HG02970 (cell line): ENCODE data around the gene ZDHHC11.
"Not testable (repeated sequence)": the region's sequence is repeated elsewhere in the genome, so short reads cannot be mapped to it uniquely, and the experiment has no call there.

Experiments used
- ATAC-seq: cut with Tn5 transposase; IDR thresholded peaks from one replicate; pipeline ENCODE4 v1.9.1; 2021; ENCODE audit warnings: mild to moderate bottlenecking, moderate library complexity, moderate number of reproducible peaks; ENCODE audit not compliant: unreplicated experiment, low FRiP score

The ZDHHC11 gene

GRCh38 chr5:816176-816575, 34.6 kb downstream of the ZDHHC11 start:
- no peak for ATAC-seq

DNA sequence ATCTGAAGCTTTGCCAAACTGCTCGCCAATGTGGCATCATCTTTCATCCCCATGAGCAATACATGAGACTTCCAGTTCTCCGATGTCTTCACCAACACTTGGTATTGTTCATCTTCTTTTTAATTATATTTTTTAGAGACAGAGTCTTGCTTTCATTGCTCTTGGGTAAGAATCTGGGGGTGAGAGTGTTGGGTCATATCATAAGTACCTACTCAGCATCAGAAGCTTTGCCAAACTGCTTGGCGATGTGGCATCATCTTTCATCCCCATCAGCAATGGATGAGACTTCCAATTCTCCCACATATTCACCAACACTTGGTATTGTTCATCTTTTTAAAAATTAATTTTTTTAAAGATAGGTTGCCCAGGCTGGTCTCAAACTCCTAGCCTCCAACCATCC, 35.3 kb downstream of the ZDHHC11 start:
- ATAC-seq, result no peak

- ATAC-seq, result not testable (repeated sequence)
These were observed 37.2 kb downstream of the ZDHHC11 start for GRCh38 chr5:813575-813974.

DNA sequence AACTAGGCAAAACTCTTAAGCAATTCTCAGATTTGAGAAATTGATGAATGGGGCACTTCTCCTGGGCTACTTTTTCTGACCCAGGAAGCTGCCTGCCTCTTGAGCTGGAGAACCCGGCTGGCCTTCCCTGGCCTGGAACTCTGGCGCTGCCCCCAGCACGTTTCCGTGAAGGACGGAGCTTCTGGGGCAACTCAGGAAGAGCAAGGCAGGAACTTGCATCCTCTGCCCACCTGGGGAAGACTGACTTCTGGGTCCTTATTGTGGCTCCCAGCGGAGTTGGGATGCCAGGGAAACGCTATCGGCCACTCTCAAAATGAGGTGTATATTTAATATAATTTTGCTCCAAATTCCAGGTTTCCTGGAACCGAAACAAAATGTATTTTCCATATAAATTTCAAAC, 39.4 kb downstream of the ZDHHC11 start:
- not testable (repeated sequence) for ATAC-seq

GRCh38 chr5:807719-808514, 42.9 kb downstream of the ZDHHC11 start:
- ATAC-seq, result not testable (repeated sequence)

DNA sequence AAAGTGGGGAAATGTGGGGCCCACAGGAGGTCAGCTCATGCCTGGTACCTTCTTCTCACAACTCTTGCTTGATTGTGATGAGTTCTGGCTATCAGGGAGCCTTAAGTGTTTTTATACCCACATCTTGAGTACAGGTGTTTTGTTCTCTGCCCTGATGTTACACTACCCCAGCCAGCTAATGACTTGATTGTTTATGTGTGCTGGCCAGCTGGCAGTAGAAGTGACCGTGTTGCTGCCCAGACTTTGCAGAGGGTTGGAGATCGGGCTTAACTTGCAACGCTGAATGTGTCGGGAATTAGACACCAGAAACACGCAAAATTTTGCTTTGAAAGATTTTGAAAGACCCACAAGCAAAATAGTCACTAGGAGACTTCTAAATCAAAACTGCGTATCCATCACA, 49.3 kb downstream of the ZDHHC11 start:
- ATAC-seq, result no peak

- ATAC-seq, result not testable (repeated sequence)
These were observed 49.7 kb downstream of the ZDHHC11 start for GRCh38 chr5:801055-801454.

GRCh38 chr5:798505-799138, 52.2 kb downstream of the ZDHHC11 start:
- not testable (repeated sequence) for ATAC-seq

- ATAC-seq, result not testable (repeated sequence)
These were observed 52.8 kb downstream of the ZDHHC11 start for GRCh38 chr5:797986-798385.

- not testable (repeated sequence) for ATAC-seq
These were observed 54.9 kb downstream of the ZDHHC11 start for GRCh38 chr5:795873-796272.

GRCh38 chr5:794948-795347, 55.8 kb downstream of the ZDHHC11 start:
- not testable (repeated sequence) for ATAC-seq

- ATAC-seq, result not testable (repeated sequence)
These were observed 62.1 kb downstream of the ZDHHC11 start for GRCh38 chr5:788703-789102.

- ATAC-seq, result not testable (repeated sequence)
These were observed 62.9 kb downstream of the ZDHHC11 start for GRCh38 chr5:787857-788233.

DNA sequence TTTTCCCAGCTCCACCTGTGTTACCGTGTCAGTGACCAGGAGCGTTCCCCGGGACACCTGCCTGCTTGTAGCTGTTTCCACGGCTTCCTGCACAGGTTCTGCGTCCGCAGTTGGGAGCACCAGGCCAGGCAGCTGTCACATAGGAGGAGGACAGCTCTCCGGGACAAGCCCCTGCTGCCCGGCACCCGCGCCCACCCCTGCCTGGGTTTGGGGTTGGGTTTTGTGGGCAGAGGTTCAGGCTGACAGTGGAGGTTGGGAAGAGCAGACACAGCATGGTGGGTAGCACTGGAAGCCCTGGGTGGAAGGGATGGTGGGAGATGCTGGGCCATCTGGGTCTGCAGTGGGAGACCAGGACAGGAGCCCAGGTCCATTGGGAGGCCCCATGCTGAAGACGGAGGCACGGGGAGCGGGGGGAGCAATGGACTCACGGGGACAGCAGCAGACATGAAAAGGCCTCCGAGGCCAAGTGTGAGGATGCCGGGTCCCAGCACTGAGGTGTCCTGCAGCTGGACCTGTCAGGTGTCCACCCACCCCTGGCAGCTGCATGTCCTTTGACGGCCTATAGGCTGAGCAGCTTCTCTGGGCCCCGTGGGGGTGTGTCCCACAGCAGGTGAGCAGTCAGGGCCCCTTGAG, 63.4 kb downstream of the ZDHHC11 start:
- not testable (repeated sequence) for ATAC-seq

DNA sequence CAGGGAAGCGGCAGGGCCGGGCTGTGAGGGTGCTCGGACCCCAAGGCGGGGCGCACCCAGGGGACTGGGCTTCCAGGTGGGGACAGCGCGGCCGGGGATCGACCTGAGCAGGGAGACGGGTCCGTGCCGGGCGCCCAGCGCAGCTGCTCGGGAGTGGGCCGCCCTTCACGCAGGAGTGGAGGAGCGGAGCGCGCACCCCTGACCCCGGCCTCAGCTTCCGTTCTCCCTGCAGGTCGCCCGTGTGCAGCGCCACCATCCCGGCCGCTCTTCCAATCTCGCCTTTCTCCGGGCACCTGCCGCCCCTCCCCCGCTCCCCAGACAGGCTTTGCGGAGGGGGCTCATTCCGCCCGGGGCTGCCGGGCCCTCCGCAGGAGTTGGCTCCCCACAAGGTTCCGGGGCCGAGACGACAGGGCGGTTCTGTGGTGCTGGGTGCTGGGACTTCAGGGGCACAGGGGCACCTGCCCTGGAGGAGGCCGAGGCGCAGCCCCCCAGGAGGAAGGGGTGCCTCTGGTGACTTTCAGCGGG, 65.5 kb downstream of the ZDHHC11 start:
- ATAC-seq, result peak; percentile 22

- peak; percentile 53 for ATAC-seq
These were observed 66.2 kb downstream of the ZDHHC11 start, which contains the start of gene ZDHHC11B for GRCh38 chr5:784428-785177. TSS of gene ZDHHC11B (minus strand) at chr5:784729. CDS start at chr5:766919, 17,810 bp downstream.

GRCh38 chr5:783881-784427, 66.8 kb downstream of the ZDHHC11 start:
- ATAC-seq, result peak; percentile 4

DNA sequence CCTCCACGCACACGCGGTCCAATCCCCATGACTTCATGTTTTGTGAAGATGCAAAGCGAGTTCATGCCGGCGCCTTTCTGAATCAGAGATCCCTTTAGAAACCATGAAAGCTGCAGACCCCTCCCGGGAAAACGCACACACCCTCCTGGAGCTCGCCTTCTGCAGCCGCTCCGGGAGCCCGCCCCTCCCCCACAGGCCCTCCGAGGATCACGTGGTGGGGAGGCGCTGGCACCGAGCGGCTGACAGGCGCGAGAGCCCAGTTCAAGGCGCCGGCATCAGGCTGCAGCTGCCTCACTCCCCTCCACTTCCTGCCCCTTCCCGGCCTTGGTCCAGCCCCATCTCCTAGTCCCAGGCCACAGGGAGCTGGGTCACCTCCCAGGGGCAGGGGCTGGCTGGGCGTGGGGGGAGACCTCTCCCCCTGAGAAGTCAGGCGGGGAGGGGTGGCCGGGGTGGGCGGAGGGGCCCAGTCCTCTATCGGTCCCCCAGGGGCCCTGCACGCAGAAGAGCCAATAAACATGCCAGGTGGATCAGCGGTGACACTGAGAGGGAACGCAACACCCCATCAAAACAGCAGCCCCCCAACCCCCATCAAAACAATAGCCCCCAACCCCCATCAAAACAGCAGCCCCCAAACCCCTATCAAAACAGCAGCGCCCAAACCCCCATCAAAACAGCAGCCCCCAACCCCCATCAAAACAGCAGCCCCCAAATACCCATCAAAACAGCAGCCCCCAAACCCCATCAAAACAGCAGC, 67.6 kb downstream of the ZDHHC11 start:
- not testable (repeated sequence) for ATAC-seq

DNA sequence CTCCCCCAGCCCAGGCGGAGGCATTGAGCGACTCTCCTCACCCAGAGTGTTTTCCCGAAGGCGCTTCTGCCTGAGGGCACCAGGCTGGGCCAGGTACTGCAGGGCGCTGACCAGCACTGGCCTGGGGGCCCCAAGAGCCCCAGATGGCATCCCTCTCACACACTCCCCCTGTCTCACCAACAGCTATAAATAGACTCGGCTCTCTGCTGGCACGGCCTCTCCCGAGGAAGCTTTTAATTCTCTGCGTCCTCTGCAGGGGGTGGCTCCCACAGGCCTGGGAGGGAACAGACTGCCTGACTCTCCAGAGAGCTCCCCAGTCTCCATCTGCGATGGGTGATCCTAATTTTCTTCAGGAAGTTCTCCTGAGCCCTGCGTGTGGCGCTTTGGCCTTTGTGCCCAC, 68.4 kb downstream of the ZDHHC11 start:
- not testable (repeated sequence) for ATAC-seq
